Lower leg skin (tissue), 3 donors: ENCODE data around the gene TMEM184A.

ENCODE experiments used
- POLR2A ChIP-seq, 2 donors: fragments of 450-650 bp; IDR thresholded peaks; one replicate each; pipeline ENCODE4 v1.6.1; 2016 to 2017; ENCODE audit warnings: antibody characterized with exemption in 2 of 2, mild to moderate bottlenecking in 1 of 2, moderate library complexity in 1 of 2
- TF ChIP-seq, protein P1 (sequence below), 3 donors: fragments of 450-650 bp; IDR thresholded peaks; one replicate each; pipeline ENCODE4 v1.5.1; 2016; ENCODE audit warnings: antibody characterized with exemption in 3 of 3, mild to moderate bottlenecking in 3 of 3, moderate library complexity in 2 of 3

DNA sequence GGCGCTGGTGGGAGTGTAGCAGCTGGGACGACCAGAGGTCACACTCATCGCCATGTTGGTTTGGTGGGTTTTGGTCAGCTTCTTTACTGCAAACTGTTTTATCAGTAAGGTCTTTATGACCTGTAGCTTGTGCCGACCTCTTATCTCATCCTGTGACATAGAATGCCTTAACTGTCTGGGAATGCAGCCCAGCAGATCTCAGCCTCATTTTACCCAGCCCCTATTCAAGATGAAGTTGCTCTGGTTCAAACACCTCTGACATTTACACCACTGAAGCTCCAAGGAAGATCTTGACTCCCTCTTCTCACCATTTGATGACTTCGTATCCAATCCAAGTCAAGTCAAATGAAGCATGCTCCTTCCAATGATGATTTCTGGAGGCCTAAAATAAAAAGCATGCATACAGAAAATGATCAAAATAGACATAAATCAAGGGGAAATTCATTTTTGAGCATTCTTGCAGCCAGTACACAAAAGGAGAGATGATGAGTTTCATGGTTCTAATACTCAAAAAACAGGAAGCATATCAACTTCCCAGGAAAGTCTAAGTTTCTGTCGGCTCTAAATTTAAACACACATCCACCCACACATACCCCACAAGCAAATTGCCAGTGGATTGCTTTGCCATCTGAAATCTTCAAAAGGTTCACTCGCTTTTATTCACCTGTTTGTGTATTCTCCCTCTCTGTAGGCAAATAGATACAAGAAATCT, 16.3 kb upstream of the TMEM184A start:
- TF ChIP-seq, protein P1, sequence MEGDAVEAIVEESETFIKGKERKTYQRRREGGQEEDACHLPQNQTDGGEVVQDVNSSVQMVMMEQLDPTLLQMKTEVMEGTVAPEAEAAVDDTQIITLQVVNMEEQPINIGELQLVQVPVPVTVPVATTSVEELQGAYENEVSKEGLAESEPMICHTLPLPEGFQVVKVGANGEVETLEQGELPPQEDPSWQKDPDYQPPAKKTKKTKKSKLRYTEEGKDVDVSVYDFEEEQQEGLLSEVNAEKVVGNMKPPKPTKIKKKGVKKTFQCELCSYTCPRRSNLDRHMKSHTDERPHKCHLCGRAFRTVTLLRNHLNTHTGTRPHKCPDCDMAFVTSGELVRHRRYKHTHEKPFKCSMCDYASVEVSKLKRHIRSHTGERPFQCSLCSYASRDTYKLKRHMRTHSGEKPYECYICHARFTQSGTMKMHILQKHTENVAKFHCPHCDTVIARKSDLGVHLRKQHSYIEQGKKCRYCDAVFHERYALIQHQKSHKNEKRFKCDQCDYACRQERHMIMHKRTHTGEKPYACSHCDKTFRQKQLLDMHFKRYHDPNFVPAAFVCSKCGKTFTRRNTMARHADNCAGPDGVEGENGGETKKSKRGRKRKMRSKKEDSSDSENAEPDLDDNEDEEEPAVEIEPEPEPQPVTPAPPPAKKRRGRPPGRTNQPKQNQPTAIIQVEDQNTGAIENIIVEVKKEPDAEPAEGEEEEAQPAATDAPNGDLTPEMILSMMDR (IDR thresholded peaks at IDR 0.05), result no peak
- TF ChIP-seq POLR2A (IDR thresholded peaks at IDR 0.05), result no peak
